NCI-H1105 (cell line): ENCODE data around the gene LPAR4.
"Not testable (repeated sequence)": the region's sequence is repeated elsewhere in the genome, so short reads cannot be mapped to it uniquely, and the experiment has no call there.

Experiments
- DNase-seq: peaks from one replicate; lab custom pipeline; 2025; lab: John Stamatoyannopoulos, UW

LPAR4 gene

GRCh38 chrX:78747489-78747888 lies at the start of gene LPAR4:
LPAR4 (plus strand) TSS chrX:78747720; CDS start chrX:78754870, 7,150 bp downstream.
- no peak for DNase-seq

- DNase-seq, result no peak
These were observed 41.4 kb upstream of the LPAR4 start for GRCh38 chrX:78706071-78706470.

GRCh38 chrX:78708262-78708661 lies 39.3 kb upstream of the LPAR4 start:
- no peak for DNase-seq

- no peak for DNase-seq
These were observed 38.7 kb upstream of the LPAR4 start for GRCh38 chrX:78708816-78709215.

- no peak for DNase-seq
These were observed 37.3 kb upstream of the LPAR4 start for GRCh38 chrX:78710171-78710570.

GRCh38 chrX:78712336-78712735 lies 35.2 kb upstream of the LPAR4 start:
- DNase-seq, result no peak

GRCh38 chrX:78725287-78725686 lies 22.2 kb upstream of the LPAR4 start:
- no peak for DNase-seq

- DNase-seq, result no peak
These were observed 1.0 kb upstream of the LPAR4 start for GRCh38 chrX:78746496-78746895.

- no peak for DNase-seq
These were observed 451 bp downstream of the LPAR4 start for GRCh38 chrX:78747971-78748370.

- DNase-seq, result no peak
These were observed 1.3 kb downstream of the LPAR4 start for GRCh38 chrX:78748846-78749245.

GRCh38 chrX:78753571-78753970 lies 6.1 kb downstream of the LPAR4 start:
- DNase-seq, result no peak

- no peak for DNase-seq
These were observed 7.4 kb downstream of the LPAR4 start for GRCh38 chrX:78754917-78755316.

GRCh38 chrX:78759081-78759480 lies 11.6 kb downstream of the LPAR4 start:
- no peak for DNase-seq

- no peak for DNase-seq
These were observed 21.7 kb downstream of the LPAR4 start for GRCh38 chrX:78769101-78769755.

GRCh38 chrX:78769946-78770345 lies 22.4 kb downstream of the LPAR4 start:
- no peak for DNase-seq

- DNase-seq, result no peak
These were observed 49.4 kb downstream of the LPAR4 start for GRCh38 chrX:78796916-78797315.

GRCh38 chrX:78800114-78800513 lies 52.6 kb downstream of the LPAR4 start:
- no peak for DNase-seq

- no peak for DNase-seq
These were observed 53.2 kb downstream of the LPAR4 start for GRCh38 chrX:78800694-78801093.

GRCh38 chrX:78801522-78801921 lies 54.0 kb downstream of the LPAR4 start:
- DNase-seq, result no peak

- DNase-seq, result not testable (repeated sequence)
These were observed 55.0 kb downstream of the LPAR4 start for GRCh38 chrX:78802526-78802925.
